Hepatocyte (in vitro differentiated cells): ENCODE measurements around the gene CXCR5.

Experiments used
- EZH2 ChIP-seq: fragments of 200-600 bp; sonication (generic); IDR thresholded peaks from 2 replicates; pipeline ENCODE4 v1.6.1; 2016; ENCODE audit warnings: antibody characterized with exemption, mild to moderate bottlenecking, borderline replicate concordance
- EZH2phosphoT487 ChIP-seq: fragments of 200-600 bp; sonication (generic); IDR thresholded peaks from one replicate; pipeline ENCODE4 v1.6.1; 2018; ENCODE audit warnings: antibody characterized with exemption, mild to moderate bottlenecking, low read depth, moderate library complexity; ENCODE audit not compliant: unreplicated experiment, severe bottlenecking
- TF ChIP-seq, protein P1 (sequence below): fragments of 200-600 bp; sonication (generic); IDR thresholded peaks from 2 replicates; pipeline ENCODE4 v1.5.1; 2016; ENCODE audit warnings: antibody characterized with exemption, mild to moderate bottlenecking; ENCODE audit not compliant: poor library complexity

DNA sequence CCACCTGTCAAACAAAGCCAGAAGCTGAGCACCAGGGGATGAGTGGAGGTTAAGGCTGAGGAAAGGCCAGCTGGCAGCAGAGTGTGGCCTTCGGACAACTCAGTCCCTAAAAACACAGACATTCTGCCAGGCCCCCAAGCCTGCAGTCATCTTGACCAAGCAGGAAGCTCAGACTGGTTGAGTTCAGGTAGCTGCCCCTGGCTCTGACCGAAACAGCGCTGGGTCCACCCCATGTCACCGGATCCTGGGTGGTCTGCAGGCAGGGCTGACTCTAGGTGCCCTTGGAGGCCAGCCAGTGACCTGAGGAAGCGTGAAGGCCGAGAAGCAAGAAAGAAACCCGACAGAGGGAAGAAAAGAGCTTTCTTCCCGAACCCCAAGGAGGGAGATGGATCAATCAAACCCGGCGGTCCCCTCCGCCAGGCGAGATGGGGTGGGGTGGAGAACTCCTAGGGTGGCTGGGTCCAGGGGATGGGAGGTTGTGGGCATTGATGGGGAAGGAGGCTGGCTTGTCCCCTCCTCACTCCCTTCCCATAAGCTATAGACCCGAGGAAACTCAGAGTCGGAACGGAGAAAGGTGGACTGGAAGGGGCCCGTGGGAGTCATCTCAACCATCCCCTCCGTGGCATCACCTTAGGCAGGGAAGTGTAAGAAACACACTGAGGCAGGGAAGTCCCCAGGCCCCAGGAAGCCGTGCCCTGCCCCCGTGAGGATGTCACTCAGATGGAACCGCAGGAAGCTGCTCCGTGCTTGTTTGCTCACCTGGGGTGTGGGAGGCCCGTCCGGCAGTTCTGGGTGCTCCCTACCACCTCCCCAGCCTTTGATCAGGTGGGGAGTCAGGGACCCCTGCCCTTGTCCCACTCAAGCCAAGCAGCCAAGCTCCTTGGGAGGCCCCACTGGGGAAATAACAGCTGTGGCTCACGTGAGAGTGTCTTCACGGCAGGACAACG lies 11.7 kb downstream of the CXCR5 start:
- TF ChIP-seq EZH2 (no peak), EZH2phosphoT487 (no peak)
- TF ChIP-seq, protein P1, sequence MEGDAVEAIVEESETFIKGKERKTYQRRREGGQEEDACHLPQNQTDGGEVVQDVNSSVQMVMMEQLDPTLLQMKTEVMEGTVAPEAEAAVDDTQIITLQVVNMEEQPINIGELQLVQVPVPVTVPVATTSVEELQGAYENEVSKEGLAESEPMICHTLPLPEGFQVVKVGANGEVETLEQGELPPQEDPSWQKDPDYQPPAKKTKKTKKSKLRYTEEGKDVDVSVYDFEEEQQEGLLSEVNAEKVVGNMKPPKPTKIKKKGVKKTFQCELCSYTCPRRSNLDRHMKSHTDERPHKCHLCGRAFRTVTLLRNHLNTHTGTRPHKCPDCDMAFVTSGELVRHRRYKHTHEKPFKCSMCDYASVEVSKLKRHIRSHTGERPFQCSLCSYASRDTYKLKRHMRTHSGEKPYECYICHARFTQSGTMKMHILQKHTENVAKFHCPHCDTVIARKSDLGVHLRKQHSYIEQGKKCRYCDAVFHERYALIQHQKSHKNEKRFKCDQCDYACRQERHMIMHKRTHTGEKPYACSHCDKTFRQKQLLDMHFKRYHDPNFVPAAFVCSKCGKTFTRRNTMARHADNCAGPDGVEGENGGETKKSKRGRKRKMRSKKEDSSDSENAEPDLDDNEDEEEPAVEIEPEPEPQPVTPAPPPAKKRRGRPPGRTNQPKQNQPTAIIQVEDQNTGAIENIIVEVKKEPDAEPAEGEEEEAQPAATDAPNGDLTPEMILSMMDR: no peak
